Natural killer cell (primary cell): ENCODE data around the gene ZNF444. TPM values are rescaled to one million over a fixed set of nuclear protein-coding genes. Genes with fewer than 3 reads are reported as not detected.
"Not testable (repeated sequence)": the region's sequence is repeated elsewhere in the genome, so short reads cannot be mapped to it uniquely, and the experiment has no call there.

Experiments used
- ATAC-seq, 3 donors: fragments of 150-1000 bp in 2 of 3; fragments of 200-7000 bp in 1 of 3; cut with Tn5 transposase; 1 replicate in 1 of 3; 2 replicates in 2 of 3; pipeline ENCODE4 v1.10.0; 2021; ENCODE audit warnings: mild to moderate bottlenecking in 2 of 3, moderate library complexity in 2 of 3
- DNase-seq, 2 donors: peaks; one replicate each; pipeline versions ENCODE4 v3.0.0 to v3.0.0-alpha.2; 2013 to 2021; ENCODE audit warnings: mixed read lengths in 1 of 2
- H3K27ac ChIP-seq: one replicate; pipeline ENCODE4 v1.5.1; 2013; ENCODE audit warnings: mild to moderate bottlenecking, low read length
- H3K27me3 ChIP-seq: one replicate; pipeline ENCODE4 v1.6.1; 2013; ENCODE audit warnings: low read length; ENCODE audit not compliant: control insufficient read depth, insufficient read depth
- H3K36me3 ChIP-seq: one replicate; pipeline ENCODE4 v1.6.1; 2013; ENCODE audit warnings: low read length; ENCODE audit not compliant: control insufficient read depth, insufficient read depth
- H3K4me1 ChIP-seq: one replicate; pipeline ENCODE4 v1.6.1; 2013; ENCODE audit warnings: low read length; ENCODE audit not compliant: control insufficient read depth, insufficient read depth
- H3K4me3 ChIP-seq: one replicate; pipeline ENCODE4 v1.5.1; 2013; ENCODE audit warnings: low read length
- H3K9me3 ChIP-seq: one replicate; pipeline ENCODE4 v1.6.1; 2013; ENCODE audit warnings: low read length; ENCODE audit not compliant: control insufficient read depth, insufficient read depth
- H3K27ac Mint-ChIP-seq, 2 donors: one replicate each; pipeline ENCODE4 v1.8.0; 2022; ENCODE audit warnings: mild to moderate bottlenecking in 2 of 2, mixed read lengths in 2 of 2, moderate library complexity in 1 of 2
- H3K27me3 Mint-ChIP-seq, 2 donors: one replicate each; pipeline ENCODE4 v1.8.0; 2022; ENCODE audit warnings: low read depth in 2 of 2, mixed read lengths in 2 of 2
- H3K36me3 Mint-ChIP-seq: one replicate; pipeline ENCODE4 v1.8.0; 2022; ENCODE audit warnings: mixed read lengths
- H3K4me1 Mint-ChIP-seq, 2 donors: one replicate each; pipeline ENCODE4 v1.8.0; 2022; ENCODE audit warnings: mixed read lengths in 2 of 2
- H3K4me3 Mint-ChIP-seq: one replicate; pipeline ENCODE4 v1.8.0; 2022; ENCODE audit warnings: mild to moderate bottlenecking, moderate library complexity, mixed read lengths
- H3K9me3 Mint-ChIP-seq, 2 donors: one replicate each; pipeline ENCODE4 v1.8.0; 2022; ENCODE audit warnings: mixed read lengths in 2 of 2
- CTCF ChIP-seq: fragments of 200-600 bp; IDR thresholded peaks from one replicate; pipeline ENCODE4 v1.8.0; 2022; ENCODE audit warnings: antibody characterized with exemption
- WGBS: methylation state at CpG from one replicate; pipeline ENCODE4 v1.1.7; 2013; ENCODE audit warnings: missing lambda C conversion rate; ENCODE audit not compliant: insufficient coverage; 5-methylcytosine and 5-hydroxymethylcytosine counted together
- intact Hi-C: fragments of 100-400 bp; cut with micrococcal nuclease; formaldehyde crosslinking; loops from one replicate; pipeline ENCODE4 v1.14.2; 2022
- total RNA-seq, 4 donors: library from RNA; stranded (reverse); fragments of 120-200 nt in 1 of 4; gene quantifications; one replicate each; pipeline versions ENCODE4 v1.2.3 to v1.2.4, GENCODE V29; 2013 to 2022

The ZNF444 gene
- total RNA-seq, 3 donors from 2014 or later (not counting 1 experiment from before 2014, with no cell fraction given), result 14.5 to 21.9 (median 16.7) TPM

GRCh38 chr19:56148096-56148495 lies 7.0 kb downstream of the ZNF444 start:
- no peaks in the 10 kb centered on the region for H3K36me3 Mint-ChIP-seq
- H3K27me3 ChIP-seq, result no peaks in the 10 kb centered on the region
- intact Hi-C loops, result no loop called here

GRCh38 chr19:56148955-56149655 lies 8.0 kb downstream of the ZNF444 start:
- WGBS, result 96% methylated on average over 12 of the region's 12 CpGs
- H3K27ac ChIP-seq, H3K36me3 Mint-ChIP-seq, H3K9me3 Mint-ChIP-seq, H3K4me1 ChIP-seq, DNase-seq, H3K4me3 ChIP-seq, H3K9me3 ChIP-seq, H3K27me3 ChIP-seq, H3K27me3 Mint-ChIP-seq, ATAC-seq, H3K36me3 ChIP-seq, intact Hi-C loops, H3K4me3 Mint-ChIP-seq: not testable (repeated sequence)
- H3K27ac Mint-ChIP-seq, result peak overlapping the region in 1 of 2 donors; percentile 71
- peaks cover 0 to 20% of the 10 kb centered on the region in 2 donors for H3K4me1 Mint-ChIP-seq

More at GRCh38 chr19:56148096-56148495, 7.0 kb downstream of the ZNF444 start:
- Mint-ChIP-seq H3K27ac (peak overlapping the region in 1 of 2 donors; percentile 71), H3K4me3 (no peak overlapping the region), H3K9me3 (no peaks in the 10 kb centered on the region), H3K27me3 (no peaks in the 10 kb centered on the region), H3K4me1 (peaks cover 6 to 20% of the 10 kb centered on the region in 2 donors)
- no peak for TF ChIP-seq CTCF
- Histone ChIP-seq H3K36me3 (peaks cover 2% of the 10 kb centered on the region), H3K4me3 (no peak overlapping the region), H3K27ac (no peak overlapping the region), H3K4me1 (no peaks in the 10 kb centered on the region), H3K9me3 (no peaks in the 10 kb centered on the region)
- ATAC-seq (no peak), DNase-seq (no peak)
- 97% methylated on average over 15 of the region's 15 CpGs for WGBS

- Mint-ChIP-seq H3K9me3 (no peaks in the 10 kb centered on the region), H3K36me3 (no peaks in the 10 kb centered on the region), H3K27me3 (no peaks in the 10 kb centered on the region), H3K4me1 (peaks cover 0 to 15% of the 10 kb centered on the region in 2 donors), H3K27ac (no peak overlapping the region), H3K4me3 (no peak overlapping the region)
- Histone ChIP-seq H3K27me3 (no peaks in the 10 kb centered on the region), H3K4me1 (no peaks in the 10 kb centered on the region), H3K36me3 (peaks cover 2% of the 10 kb centered on the region), H3K4me3 (no peak overlapping the region), H3K27ac (no peak overlapping the region), H3K9me3 (no peaks in the 10 kb centered on the region)
- ATAC-seq, result no peak
- no peak for TF ChIP-seq CTCF
- intact Hi-C loops, result no loop called here
- 97% methylated on average over 5 of the region's 5 CpGs for WGBS
- no peak for DNase-seq
Observed at GRCh38 chr19:56149656-56150038, 8.6 kb downstream of the ZNF444 start.

- no peak overlapping the region for H3K27ac ChIP-seq
- TF ChIP-seq CTCF, result no peak
- WGBS, result 96% methylated on average over 9 of the region's 11 CpGs
- Mint-ChIP-seq H3K27me3 (no peaks in the 10 kb centered on the region), H3K9me3 (no peaks in the 10 kb centered on the region), H3K4me3 (no peak overlapping the region), H3K27ac (no peak overlapping the region), H3K4me1 (peaks cover 0 to 13% of the 10 kb centered on the region in 2 donors), H3K36me3 (no peaks in the 10 kb centered on the region)
- no peak for ATAC-seq
- H3K36me3 ChIP-seq, result peaks cover 2% of the 10 kb centered on the region
- H3K27me3 ChIP-seq, result no peaks in the 10 kb centered on the region
- no peaks in the 10 kb centered on the region for H3K4me1 ChIP-seq
- intact Hi-C loops, result no loop called here
- H3K4me3 ChIP-seq, result no peak overlapping the region
- DNase-seq, result no peak
- H3K9me3 ChIP-seq, result no peaks in the 10 kb centered on the region
Observed at GRCh38 chr19:56150358-56150757, 9.3 kb downstream of the ZNF444 start.
